GM23248 (cell line): Measurements from ENCODE around the gene IFT122. TPM values are rescaled to one million over a fixed set of nuclear protein-coding genes. Genes with fewer than 3 reads are reported as not detected.
"Not testable (repeated sequence)": the region's sequence is repeated elsewhere in the genome, so short reads cannot be mapped to it uniquely, and the experiment has no call there.

Experiments
- DNase-seq: peaks from one replicate; pipeline ENCODE4 v3.0.0-alpha.2; 2015
- H2AFZ ChIP-seq: fragments of 200-600 bp; sonication (generic); 2 replicates; pipeline ENCODE4 v1.6.1; 2016; ENCODE audit warnings: antibody characterized with exemption
- H3F3A ChIP-seq: fragments of 200-600 bp; sonication (generic); 2 replicates; pipeline ENCODE4 v1.6.1; 2016; ENCODE audit warnings: mild to moderate bottlenecking, antibody characterized with exemption, mixed run types; ENCODE audit not compliant: insufficient read depth
- H3K27ac ChIP-seq: fragments of 200-600 bp; sonication (generic); 2 replicates; pipeline ENCODE4 v1.5.1; 2016; ENCODE audit warnings: mild to moderate bottlenecking
- H3K27me3 ChIP-seq: fragments of 200-600 bp; sonication (generic); replicated peaks from 2 replicates; pipeline ENCODE4 v1.6.1; 2016; ENCODE audit warnings: mild to moderate bottlenecking; ENCODE audit not compliant: insufficient read depth
- H3K36me3 ChIP-seq: fragments of 200-600 bp; sonication (generic); 2 replicates; pipeline ENCODE4 v1.6.1; 2016; ENCODE audit warnings: low read depth, mild to moderate bottlenecking
- H3K4me1 ChIP-seq: fragments of 200-600 bp; sonication (generic); 2 replicates; pipeline ENCODE4 v1.6.1; 2016; ENCODE audit warnings: mild to moderate bottlenecking; ENCODE audit not compliant: insufficient read depth
- H3K4me2 ChIP-seq: fragments of 200-600 bp; sonication (generic); one replicate; pipeline ENCODE4 v1.6.1; 2016; ENCODE audit warnings: mild to moderate bottlenecking; ENCODE audit not compliant: unreplicated experiment
- H3K4me3 ChIP-seq: fragments of 200-600 bp; sonication (generic); 2 replicates; pipeline ENCODE4 v1.5.1; 2016; ENCODE audit warnings: mild to moderate bottlenecking
- H3K79me2 ChIP-seq: fragments of 200-600 bp; sonication (generic); 2 replicates; pipeline ENCODE4 v1.6.1; 2016; ENCODE audit warnings: mild to moderate bottlenecking; ENCODE audit not compliant: insufficient read depth
- H3K9ac ChIP-seq: fragments of 200-600 bp; sonication (generic); 2 replicates; pipeline ENCODE4 v1.6.1; 2016; ENCODE audit warnings: mild to moderate bottlenecking
- H3K9me2 ChIP-seq: fragments of 200-600 bp; sonication (generic); 2 replicates; pipeline ENCODE4 v1.6.1; 2016; ENCODE audit warnings: mixed run types, mild to moderate bottlenecking, moderate library complexity; ENCODE audit not compliant: insufficient read depth
- H3K9me3 ChIP-seq: fragments of 200-600 bp; sonication (generic); one replicate; pipeline ENCODE4 v1.6.1; 2017; ENCODE audit warnings: low read depth
- H4K20me1 ChIP-seq: fragments of 200-600 bp; sonication (generic); 2 replicates; pipeline ENCODE4 v1.6.0; 2016; ENCODE audit not compliant: insufficient read depth
- EZH2 ChIP-seq: fragments of 200-600 bp; sonication (generic); IDR thresholded peaks from 2 replicates; pipeline ENCODE4 v1.6.1; 2018; ENCODE audit warnings: antibody characterized with exemption, mild to moderate bottlenecking; ENCODE audit not compliant: insufficient read depth, poor library complexity, severe bottlenecking
- EZH2phosphoT487 ChIP-seq: fragments of 200-600 bp; sonication (generic); IDR thresholded peaks from 2 replicates; pipeline ENCODE4 v1.6.1; 2018; ENCODE audit warnings: antibody characterized with exemption, moderate library complexity, mild to moderate bottlenecking, low read depth; ENCODE audit not compliant: insufficient read depth
- WGBS, 2 experiments: methylation state at CpG; one replicate each; pipeline ENCODE4 v1.1.6; 2015 to 2017; ENCODE audit warnings: low lambda C conversion rate in 2 of 2, low coverage in 1 of 2; ENCODE audit errors: missing lambda C conversion rate in 2 of 2; 5-methylcytosine and 5-hydroxymethylcytosine counted together
- in situ Hi-C: fragments of 300-500 bp; cut with MboI; formaldehyde crosslinking; loops from 2 replicates; pipeline ENCODE4 v1.15.0; 2020
- polyA plus RNA-seq: library from polyadenylated mRNA; unstranded; fragments of >200 nt; fragmentation: Nextera tagmentation; extraction: Ambion mirVana; gene quantifications from 2 replicates; pipeline ENCODE4 v1.2.1, GENCODE V29; 2016
- total RNA-seq: library from RNA; depleted of rRNA; stranded (reverse); fragments of >200 nt; shearing (Covaris generic); gene quantifications from 2 replicates; pipeline ENCODE4 v1.2.3, GENCODE V29; 2014

The IFT122 gene
- total and polyA plus RNA-seq, 2 experiments from 2014 or later, result 16.1 to 16.3 TPM

DNA sequence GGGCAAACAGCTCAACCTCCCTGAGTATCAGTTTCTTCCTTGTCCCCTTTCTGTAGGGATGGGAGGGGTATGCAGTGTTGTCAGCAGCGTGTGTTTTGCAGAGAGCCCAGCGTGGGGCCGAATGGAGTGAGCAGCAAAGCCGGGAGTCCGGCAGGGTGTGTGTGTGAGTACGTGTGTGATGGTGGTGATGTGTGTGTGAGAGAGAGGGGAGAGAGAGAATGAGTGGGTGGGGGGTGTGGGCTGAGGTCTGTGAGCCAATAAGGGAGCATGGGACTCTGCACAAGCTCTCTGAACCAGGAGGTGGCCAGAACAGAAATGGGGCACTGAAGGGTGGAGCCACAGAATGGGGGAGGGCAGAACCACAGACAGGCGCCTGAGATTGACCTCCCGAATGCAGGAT is 43.8 kb downstream of the IFT122 start:
- H3K79me2 ChIP-seq, result no peaks in the 10 kb centered on the region
- H2AFZ ChIP-seq, result no peak overlapping the region
- no peak overlapping the region for H3K4me2 ChIP-seq
- H3K4me1 ChIP-seq, result peaks cover 50% of the 10 kb centered on the region
- H3K9me2 ChIP-seq, result no peaks in the 10 kb centered on the region
- no peak for DNase-seq
- no peaks in the 10 kb centered on the region for H3K27me3 ChIP-seq
- H3K9ac ChIP-seq, result no peak overlapping the region
- no peak for TF ChIP-seq EZH2
- no peak for TF ChIP-seq EZH2phosphoT487
- no peak overlapping the region for H3K4me3 ChIP-seq
- 86 to 87% methylated on average over 7 to 8 of the region's 8 CpGs for WGBS, 2 experiments
- H3K27ac ChIP-seq, result no peak overlapping the region
- in situ Hi-C loops, result loop anchor here (25.0 kb wide), 1 partner anchor 328 kb away; no protein-coding TSS in a partner anchor
- peaks cover 59% of the 10 kb centered on the region for H3F3A ChIP-seq
- no peaks in the 10 kb centered on the region for H3K9me3 ChIP-seq
- H3K36me3 ChIP-seq, result peaks cover under 1% of the 10 kb centered on the region; the same call in 1 of the 2 replicates
- no peaks in the 10 kb centered on the region for H4K20me1 ChIP-seq

DNA sequence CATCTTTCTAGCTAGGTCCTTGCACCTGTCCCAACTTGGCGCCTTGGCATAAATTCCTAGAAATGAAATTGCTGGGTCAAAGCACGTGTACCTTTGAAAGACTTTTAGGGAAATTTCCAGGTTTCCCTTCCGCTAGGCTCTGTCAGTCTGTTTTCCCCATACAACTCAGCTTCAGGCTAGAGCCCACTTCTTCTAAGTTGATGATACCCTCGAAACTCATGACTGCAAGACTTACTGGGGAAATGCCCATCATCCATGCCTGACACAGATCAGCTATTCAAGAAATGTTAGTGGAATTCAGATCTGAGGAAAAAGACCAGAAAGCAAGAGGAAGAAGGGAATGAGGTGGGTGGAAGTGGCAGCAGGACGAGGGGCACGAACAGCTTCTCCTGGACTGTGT is 45.1 kb downstream of the IFT122 start:
- H3F3A ChIP-seq, result peaks cover 57% of the 10 kb centered on the region
- H2AFZ ChIP-seq, H3K27me3 ChIP-seq, H4K20me1 ChIP-seq, H3K79me2 ChIP-seq, H3K9me2 ChIP-seq, H3K36me3 ChIP-seq, DNase-seq, H3K9me3 ChIP-seq: not testable (repeated sequence)
- peak overlapping the region; percentile 43 for H3K4me2 ChIP-seq
- 0 out of 2 replicates have a peak overlapping the region, but pooled peaks have one; percentile 1 for H3K4me3 ChIP-seq
- peak overlapping the region; percentile 62 for H3K9ac ChIP-seq
- peaks cover 50% of the 10 kb centered on the region for H3K4me1 ChIP-seq
- in situ Hi-C loops, result loop anchor here (25.0 kb wide), 1 partner anchor 327 kb away; no protein-coding TSS in a partner anchor
- H3K27ac ChIP-seq, result peak overlapping the region; percentile 97
- WGBS, 2 experiments, result 65 to 66% methylated on average over 6 of the region's 6 CpGs

- Histone ChIP-seq H3K9me3 (no peaks in the 10 kb centered on the region), H3K9ac (peak overlapping the region; percentile 75), H3K4me2 (peak overlapping the region; percentile 79), H3F3A (peaks cover 49% of the 10 kb centered on the region), H3K36me3 (no peaks in the 10 kb centered on the region), H4K20me1 (no peaks in the 10 kb centered on the region), H3K27me3 (no peaks in the 10 kb centered on the region), H3K27ac (peak overlapping the region; percentile 97), H3K4me3 (peak overlapping the region; percentile 59), H3K79me2 (no peaks in the 10 kb centered on the region), H3K9me2 (no peaks in the 10 kb centered on the region), H2AFZ (no peak overlapping the region), H3K4me1 (peaks cover 52% of the 10 kb centered on the region)
- DNase-seq, result peak; percentile 99
- in situ Hi-C loops, result loop anchor here (25.0 kb wide), 1 partner anchor 326 kb away; no protein-coding TSS in a partner anchor
- WGBS, 2 experiments, result 1% methylated on average over 11 of the region's 11 CpGs
- no peak for TF ChIP-seq EZH2phosphoT487
- no peak for TF ChIP-seq EZH2
Measured at GRCh38 chr3:129485721-129486663, 46.0 kb downstream of the IFT122 start.

DNA sequence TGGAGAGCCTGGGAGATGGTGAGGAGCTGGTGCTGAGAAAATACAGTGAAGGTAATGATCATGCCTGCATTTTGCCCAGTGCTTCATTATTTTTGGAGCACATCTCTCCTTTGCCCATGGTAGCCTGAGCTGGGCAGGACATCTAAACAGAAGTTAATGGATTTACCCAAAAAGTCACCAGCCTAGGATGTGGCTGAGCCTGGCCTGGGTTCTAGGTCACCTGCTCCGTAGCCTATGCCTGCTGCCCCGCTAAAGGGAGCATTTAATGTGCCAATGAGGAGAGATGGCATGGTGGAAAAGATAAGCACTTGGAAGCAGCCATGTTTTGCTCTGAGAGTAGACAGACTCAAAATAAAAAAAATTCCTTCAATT is 46.6 kb downstream of the IFT122 start:
- H3K4me2 ChIP-seq, result peak overlapping the region; percentile 79
- no peaks in the 10 kb centered on the region for H3K27me3 ChIP-seq
- no peaks in the 10 kb centered on the region for H3K9me2 ChIP-seq
- peak overlapping the region; percentile 59 for H3K4me3 ChIP-seq
- H2AFZ ChIP-seq, result no peak overlapping the region
- DNase-seq, result no peak
- no peaks in the 10 kb centered on the region for H3K36me3 ChIP-seq
- no peaks in the 10 kb centered on the region for H3K79me2 ChIP-seq
- TF ChIP-seq EZH2 (no peak), EZH2phosphoT487 (no peak)
- no peaks in the 10 kb centered on the region for H3K9me3 ChIP-seq
- peaks cover 47% of the 10 kb centered on the region for H3F3A ChIP-seq
- peak overlapping the region; percentile 75 for H3K9ac ChIP-seq
- WGBS, 2 experiments, result 87 to 94% methylated on average over 2 of the region's 2 CpGs
- in situ Hi-C loops, result loop anchor here (25.0 kb wide), 1 partner anchor 326 kb away; no protein-coding TSS in a partner anchor
- no peaks in the 10 kb centered on the region for H4K20me1 ChIP-seq
- peak overlapping the region; percentile 97 for H3K27ac ChIP-seq
- H3K4me1 ChIP-seq, result peaks cover 46% of the 10 kb centered on the region
